Breast epithelium (tissue), 3 donors: ENCODE results near the gene TMX2.

Source experiments
- CTCF ChIP-seq, 3 donors: fragments of 450-650 bp; IDR thresholded peaks; one replicate each; pipeline ENCODE4 v1.5.1; 2016 to 2017; ENCODE audit warnings: antibody characterized with exemption in 3 of 3, mild to moderate bottlenecking in 3 of 3, moderate library complexity in 3 of 3
- POLR2AphosphoS5 ChIP-seq, 3 donors: sonication (generic); formaldehyde crosslinking; IDR thresholded peaks; one replicate each; pipeline ENCODE4 v1.6.1; 2017; ENCODE audit warnings: antibody characterized with exemption in 3 of 3

GRCh38 chr11:57663975-57664374, 48.4 kb upstream of the TMX2 start:
- TF ChIP-seq CTCF (IDR thresholded peaks at IDR 0.05) (no peak), POLR2AphosphoS5 (IDR thresholded peaks at IDR 0.05) (no peak)
